Measurements from ENCODE around the gene ASAP3. TPM values are rescaled to one million over a fixed set of nuclear protein-coding genes. Genes with fewer than 3 reads are reported as not detected.

Gene ASAP3
- total and polyA plus RNA-seq, 9 of the 15 experiments (the other 6 are each of a cell fraction or from before 2014, with no cell fraction given) = 1.7 to 31.2 (median 17.4) TPM

DNA sequence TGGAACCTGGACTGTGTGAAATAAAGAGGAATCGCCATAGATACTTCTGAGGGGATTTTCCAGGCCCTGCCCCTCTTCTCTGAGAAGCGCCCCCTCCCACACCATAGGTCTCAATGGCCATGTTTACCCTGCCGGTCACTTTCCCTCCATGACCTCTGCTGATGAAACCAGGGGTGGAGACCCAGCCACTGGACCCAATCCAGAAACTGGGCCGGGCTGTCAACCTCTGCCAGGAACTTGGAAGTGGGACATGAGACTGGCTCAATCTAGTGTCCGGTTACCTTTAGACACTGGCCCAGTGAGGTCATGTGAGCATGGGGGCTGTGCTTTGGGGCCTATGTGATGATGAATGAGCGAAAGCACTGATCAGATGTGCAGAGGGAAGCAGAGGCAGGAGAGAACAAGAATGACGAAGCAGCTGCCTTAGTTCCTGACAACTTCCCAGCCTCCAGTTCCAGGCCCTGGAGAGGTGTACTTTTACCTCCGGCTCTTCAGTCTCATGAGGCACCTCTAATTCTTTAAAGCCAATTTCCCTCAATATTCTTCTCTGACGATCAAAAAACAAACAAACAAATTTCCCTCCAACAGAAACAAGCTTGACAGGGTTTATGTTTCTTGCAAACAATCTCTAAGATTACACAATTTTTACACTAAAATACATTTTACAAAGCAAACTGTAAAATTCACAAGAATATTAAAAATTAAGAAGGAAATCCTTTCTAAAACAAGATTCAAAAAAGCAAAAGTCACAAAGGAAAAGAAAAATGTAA is 4.9 kb downstream of the ASAP3 start (continued):
- 0 out of 2 replicates have a peak, but pooled peaks have one; percentile 8 for TF ChIP-seq KLF16 (IDR thresholded peaks at IDR 0.05)
- no peak for TF ChIP-seq ZNF165 (CRISPR knock-in tag; IDR thresholded peaks at IDR 0.05; ENCODE audit: borderline replicate concordance)
- no peak for TF ChIP-seq FOXP1 (CRISPR knock-in tag; IDR thresholded peaks at IDR 0.05)
- TF ChIP-seq PHF20 (IDR thresholded peaks at IDR 0.05; ENCODE audit: partially characterized antibody) = no peak
- peak; percentile 66; the same call in 1 of the 2 replicates for TF ChIP-seq MITF (IDR thresholded peaks at IDR 0.05)
- no peak for TF ChIP-seq JUNB (CRISPR knock-in tag; conservative IDR thresholded peaks at IDR 0.05)
- peak; percentile 4; the same call in 1 of the 2 replicates for TF ChIP-seq SPI1 (IDR thresholded peaks at IDR 0.05; ENCODE audit: borderline replicate concordance, low read depth, low read length)
- no peak for TF ChIP-seq BRCA1 (IDR thresholded peaks at IDR 0.05)
- TF ChIP-seq BRCA1 (CRISPR knock-in tag; IDR thresholded peaks at IDR 0.05) = no peak
- TF ChIP-seq PYGO2 (tag; IDR thresholded peaks at IDR 0.05) = no peak; the same call in 1 of the 2 replicates
- no peak for TF ChIP-seq ZNF212 (CRISPR knock-in tag; IDR thresholded peaks at IDR 0.05)
- peak; percentile 36 for TF ChIP-seq GABPA (tag; conservative IDR thresholded peaks at IDR 0.05; ENCODE audit: low read depth)
- TF ChIP-seq POLR2AphosphoS5 (IDR thresholded peaks at IDR 0.05; ENCODE audit: control insufficient read depth, insufficient read depth, low read depth, low read length) = peak; percentile 43; the same call in 1 of the 2 replicates
- peak; percentile 83; the same call in 1 of the 2 replicates for TF ChIP-seq NCOA1 (IDR thresholded peaks at IDR 0.05; ENCODE audit: low read depth)
- TF ChIP-seq XRCC5 (IDR thresholded peaks at IDR 0.05; ENCODE audit: low read depth, low read length) = no peak
- TF ChIP-seq TAF15 (IDR thresholded peaks at IDR 0.05; ENCODE audit: low read depth, low read length) = no peak
- TF ChIP-seq GMEB1 (CRISPR knock-in tag; IDR thresholded peaks at IDR 0.05) = 0 out of 2 replicates have a peak, but pooled peaks have one; percentile 5
- TF ChIP-seq POLR2B (IDR thresholded peaks at IDR 0.05; ENCODE audit: low read depth, partially characterized antibody) = peak; percentile 57
- no peak for TF ChIP-seq SMAD3 (CRISPR knock-in tag; conservative IDR thresholded peaks at IDR 0.05)
- no peak; the same call in 1 of the 2 replicates for TF ChIP-seq ZNF644 (tag; IDR thresholded peaks at IDR 0.05; ENCODE audit: low read depth)
- no peak for TF ChIP-seq RERE (CRISPR knock-in tag; IDR thresholded peaks at IDR 0.05; ENCODE audit: borderline replicate concordance)
